A549 (cell line): ENCODE results near the gene UPK3A.

Experiments
- BHLHE40 ChIP-seq: IDR thresholded peaks from 2 replicates; pipeline ENCODE4 v1.6.1; 2012; ENCODE audit warnings: low read depth, low read length, inconsistent platforms
- EP300 ChIP-seq, 2 experiments: fragments of >200 bp; sonication (Bioruptor Twin); formaldehyde crosslinking; IDR thresholded peaks; 2 replicates in 1 of 2; 3 replicates in 1 of 2; pipeline ENCODE4 v1.6.1; 2016 to 2017
- MAFK ChIP-seq: fragments of 450-650 bp; IDR thresholded peaks from 2 replicates; pipeline ENCODE4 v1.6.1; 2014; ENCODE audit not compliant: partially characterized antibody
- TF ChIP-seq, protein P1 (sequence below): IDR thresholded peaks from 2 replicates; pipeline ENCODE4 v1.6.1; 2012

GRCh38 chr22:45316796-45317526, 32.2 kb downstream of the UPK3A start:
- TF ChIP-seq MAFK = no peak
- TF ChIP-seq EP300 (IDR thresholded peaks at IDR 0.05) = no peak
- no peak for TF ChIP-seq BHLHE40
- TF ChIP-seq, protein P1, sequence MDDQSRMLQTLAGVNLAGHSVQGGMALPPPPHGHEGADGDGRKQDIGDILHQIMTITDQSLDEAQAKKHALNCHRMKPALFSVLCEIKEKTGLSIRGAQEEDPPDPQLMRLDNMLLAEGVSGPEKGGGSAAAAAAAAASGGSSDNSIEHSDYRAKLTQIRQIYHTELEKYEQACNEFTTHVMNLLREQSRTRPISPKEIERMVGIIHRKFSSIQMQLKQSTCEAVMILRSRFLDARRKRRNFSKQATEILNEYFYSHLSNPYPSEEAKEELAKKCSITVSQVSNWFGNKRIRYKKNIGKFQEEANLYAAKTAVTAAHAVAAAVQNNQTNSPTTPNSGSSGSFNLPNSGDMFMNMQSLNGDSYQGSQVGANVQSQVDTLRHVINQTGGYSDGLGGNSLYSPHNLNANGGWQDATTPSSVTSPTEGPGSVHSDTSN = no peak
